ENCODE measurements around the gene LAPTM5. TPM values are rescaled to one million over a fixed set of nuclear protein-coding genes. Genes with fewer than 3 reads are reported as not detected.

Gene LAPTM5
- total RNA-seq, 1 donor from 2014 or later = 189 TPM

GRCh38 chr1:30731109-30731805 lies 26.3 kb downstream of the LAPTM5 start:
- H3K4me1 Mint-ChIP-seq (ENCODE audit: low read depth) = peaks cover 3% of the 10 kb centered on the region
- H3K9me3 Mint-ChIP-seq = no peaks in the 10 kb centered on the region
- no peak overlapping the region for H3K4me3 Mint-ChIP-seq (ENCODE audit: low read depth)
- no peaks in the 10 kb centered on the region for H3K27me3 Mint-ChIP-seq (ENCODE audit: low read depth)
- H3K36me3 Mint-ChIP-seq (ENCODE audit: low read depth) = peaks cover 39% of the 10 kb centered on the region
- peak overlapping the region; percentile 77 for H3K27ac Mint-ChIP-seq
- intact Hi-C loops (cut with micrococcal nuclease) = loop anchor here (5.0 kb wide), 1 partner anchor 36 kb away; no protein-coding TSS in a partner anchor
- DNase-seq (ENCODE audit: low spot score) = no peak

GRCh38 chr1:30730346-30731108 lies 27.0 kb downstream of the LAPTM5 start:
- Mint-ChIP-seq H3K36me3 (ENCODE audit: low read depth) (peaks cover 31% of the 10 kb centered on the region), H3K27me3 (ENCODE audit: low read depth) (no peaks in the 10 kb centered on the region), H3K4me3 (ENCODE audit: low read depth) (no peak overlapping the region), H3K27ac (no peak overlapping the region), H3K4me1 (ENCODE audit: low read depth) (peaks cover 3% of the 10 kb centered on the region), H3K9me3 (no peaks in the 10 kb centered on the region)
- intact Hi-C loops (cut with micrococcal nuclease) = loop anchor here (5.0 kb wide), 1 partner anchor 37 kb away; no protein-coding TSS in a partner anchor
- no peak for DNase-seq (ENCODE audit: low spot score)

GRCh38 chr1:30729901-30730300 lies 27.7 kb downstream of the LAPTM5 start:
- no peak for DNase-seq (ENCODE audit: low spot score)
- Mint-ChIP-seq H3K4me3 (ENCODE audit: low read depth) (no peak overlapping the region), H3K9me3 (no peaks in the 10 kb centered on the region), H3K36me3 (ENCODE audit: low read depth) (peaks cover 25% of the 10 kb centered on the region), H3K27ac (no peak overlapping the region), H3K27me3 (ENCODE audit: low read depth) (no peaks in the 10 kb centered on the region), H3K4me1 (ENCODE audit: low read depth) (peaks cover 3% of the 10 kb centered on the region)
- intact Hi-C loops (cut with micrococcal nuclease) = loop anchor here (5.0 kb wide), 1 partner anchor 37 kb away; no protein-coding TSS in a partner anchor

- Mint-ChIP-seq H3K9me3 (no peaks in the 10 kb centered on the region), H3K27ac (no peak overlapping the region), H3K4me3 (ENCODE audit: low read depth) (no peak overlapping the region), H3K4me1 (ENCODE audit: low read depth) (peaks cover 3% of the 10 kb centered on the region), H3K36me3 (ENCODE audit: low read depth) (peaks cover 16% of the 10 kb centered on the region), H3K27me3 (ENCODE audit: low read depth) (no peaks in the 10 kb centered on the region)
- intact Hi-C loops (cut with micrococcal nuclease) = no loop called here
- no peak for DNase-seq (ENCODE audit: low spot score)
Measured at GRCh38 chr1:30728832-30729638, 28.5 kb downstream of the LAPTM5 start.

- H3K36me3 Mint-ChIP-seq (ENCODE audit: low read depth) = peaks cover 13% of the 10 kb centered on the region
- H3K27me3 Mint-ChIP-seq (ENCODE audit: low read depth) = no peaks in the 10 kb centered on the region
- H3K4me3 Mint-ChIP-seq (ENCODE audit: low read depth) = no peak overlapping the region
- intact Hi-C loops (cut with micrococcal nuclease) = no loop called here
- H3K9me3 Mint-ChIP-seq = no peaks in the 10 kb centered on the region
- peaks cover 3% of the 10 kb centered on the region for H3K4me1 Mint-ChIP-seq (ENCODE audit: low read depth)
- no peak overlapping the region for H3K27ac Mint-ChIP-seq
- DNase-seq (ENCODE audit: low spot score) = no peak
Measured at GRCh38 chr1:30728340-30728739, 29.2 kb downstream of the LAPTM5 start.

GRCh38 chr1:30727824-30728223 lies 29.8 kb downstream of the LAPTM5 start:
- Mint-ChIP-seq H3K4me1 (ENCODE audit: low read depth) (peaks cover 3% of the 10 kb centered on the region), H3K9me3 (no peaks in the 10 kb centered on the region), H3K4me3 (ENCODE audit: low read depth) (no peak overlapping the region), H3K27me3 (ENCODE audit: low read depth) (no peaks in the 10 kb centered on the region), H3K27ac (no peak overlapping the region), H3K36me3 (ENCODE audit: low read depth) (peaks cover 9% of the 10 kb centered on the region)
- DNase-seq (ENCODE audit: low spot score) = no peak
- intact Hi-C loops (cut with micrococcal nuclease) = no loop called here

GRCh38 chr1:30726773-30727684 lies 30.5 kb downstream of the LAPTM5 start:
- Mint-ChIP-seq H3K9me3 (no peaks in the 10 kb centered on the region), H3K36me3 (ENCODE audit: low read depth) (peaks cover 2% of the 10 kb centered on the region), H3K27me3 (ENCODE audit: low read depth) (no peaks in the 10 kb centered on the region), H3K4me3 (ENCODE audit: low read depth) (no peak overlapping the region), H3K4me1 (ENCODE audit: low read depth) (peaks cover 3% of the 10 kb centered on the region), H3K27ac (no peak overlapping the region)
- DNase-seq (ENCODE audit: low spot score) = no peak
- intact Hi-C loops (cut with micrococcal nuclease) = no loop called here

GRCh38 chr1:30726236-30726635 lies 31.3 kb downstream of the LAPTM5 start:
- Mint-ChIP-seq H3K27ac (no peak overlapping the region), H3K9me3 (no peaks in the 10 kb centered on the region), H3K27me3 (ENCODE audit: low read depth) (no peaks in the 10 kb centered on the region), H3K36me3 (ENCODE audit: low read depth) (peaks cover 2% of the 10 kb centered on the region), H3K4me3 (ENCODE audit: low read depth) (no peak overlapping the region), H3K4me1 (ENCODE audit: low read depth) (no peaks in the 10 kb centered on the region)
- DNase-seq (ENCODE audit: low spot score) = no peak
- intact Hi-C loops (cut with micrococcal nuclease) = no loop called here

GRCh38 chr1:30725450-30726095 lies 32.0 kb downstream of the LAPTM5 start:
- H3K27ac Mint-ChIP-seq = no peak overlapping the region
- intact Hi-C loops (cut with micrococcal nuclease) = no loop called here
- H3K27me3 Mint-ChIP-seq (ENCODE audit: low read depth) = no peaks in the 10 kb centered on the region
- H3K9me3 Mint-ChIP-seq = no peaks in the 10 kb centered on the region
- no peak for DNase-seq (ENCODE audit: low spot score)
- no peak overlapping the region for H3K4me3 Mint-ChIP-seq (ENCODE audit: low read depth)
- H3K4me1 Mint-ChIP-seq (ENCODE audit: low read depth) = no peaks in the 10 kb centered on the region
- peaks cover 2% of the 10 kb centered on the region for H3K36me3 Mint-ChIP-seq (ENCODE audit: low read depth)

GRCh38 chr1:30724655-30725421 lies 32.7 kb downstream of the LAPTM5 start:
- Mint-ChIP-seq H3K36me3 (ENCODE audit: low read depth) (peaks cover 2% of the 10 kb centered on the region), H3K4me3 (ENCODE audit: low read depth) (no peak overlapping the region), H3K9me3 (no peaks in the 10 kb centered on the region), H3K27ac (no peak overlapping the region), H3K27me3 (ENCODE audit: low read depth) (no peaks in the 10 kb centered on the region), H3K4me1 (ENCODE audit: low read depth) (no peaks in the 10 kb centered on the region)
- DNase-seq (ENCODE audit: low spot score) = no peak
- intact Hi-C loops (cut with micrococcal nuclease) = no loop called here

- Mint-ChIP-seq H3K36me3 (ENCODE audit: low read depth) (peaks cover 2% of the 10 kb centered on the region), H3K4me3 (ENCODE audit: low read depth) (no peak overlapping the region), H3K27ac (no peak overlapping the region), H3K9me3 (no peaks in the 10 kb centered on the region), H3K27me3 (ENCODE audit: low read depth) (no peaks in the 10 kb centered on the region), H3K4me1 (ENCODE audit: low read depth) (peaks cover 5% of the 10 kb centered on the region)
- DNase-seq (ENCODE audit: low spot score) = no peak
- intact Hi-C loops (cut with micrococcal nuclease) = no loop called here
Measured at GRCh38 chr1:30724175-30724574, 33.4 kb downstream of the LAPTM5 start.
